ENCODE results near the gene SPATA45. TPM values are rescaled to one million over a fixed set of nuclear protein-coding genes. Genes with fewer than 3 reads are reported as not detected.
"Not testable (repeated sequence)": the region's sequence is repeated elsewhere in the genome, so short reads cannot be mapped to it uniquely, and the experiment has no call there.

The SPATA45 gene
- total RNA-seq, 1 experiment from 2014 or later = not detected

DNA sequence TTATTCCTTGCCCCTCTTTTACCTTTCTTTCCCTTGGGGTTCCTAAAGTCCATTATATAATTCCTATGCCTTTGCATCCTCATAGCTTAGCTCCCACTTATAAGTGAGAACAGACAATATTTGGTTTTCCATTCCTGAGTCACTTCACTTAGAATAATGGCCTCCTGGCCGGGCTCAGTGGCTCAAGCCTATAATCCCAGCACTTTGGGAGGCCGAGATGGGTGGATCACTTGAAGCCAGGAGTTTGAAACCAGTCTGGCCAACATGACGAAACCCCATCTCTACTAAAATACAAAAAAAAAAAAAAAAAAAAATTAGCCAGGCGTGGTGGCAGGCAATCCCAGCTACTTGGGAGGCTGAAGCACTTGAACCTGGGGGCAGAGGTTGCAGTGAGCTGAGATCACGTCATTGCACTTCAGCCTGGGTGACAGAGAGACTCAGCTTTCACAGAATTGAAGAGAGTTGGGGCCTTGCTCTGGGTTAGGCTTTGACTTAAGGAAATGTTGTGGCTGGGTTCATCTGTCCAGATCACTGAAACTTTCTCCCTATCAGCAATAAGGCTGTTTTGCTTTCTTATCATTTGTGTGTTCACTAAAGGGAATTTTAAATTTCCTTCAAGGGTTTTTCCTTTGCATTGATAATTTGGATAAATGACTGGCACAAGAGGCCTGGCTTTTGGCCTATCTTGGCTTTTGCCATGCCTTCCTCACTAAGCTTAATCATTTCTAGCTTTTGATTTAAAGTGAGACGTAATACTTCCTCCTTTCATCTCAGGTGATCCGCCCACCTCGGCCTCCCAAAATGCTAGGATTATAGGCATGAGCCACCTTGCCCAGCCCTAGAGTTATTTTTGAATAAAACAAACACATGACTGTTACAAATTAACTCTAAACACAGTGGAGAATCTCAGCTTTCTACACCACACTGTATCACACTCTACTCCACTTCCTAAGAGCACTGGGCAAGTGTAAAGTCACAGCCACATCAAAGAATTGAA, 13.9 kb downstream of the SPATA45 start:
- DNase-seq (ENCODE audit: low spot score); in situ Hi-C loops (cut with HindIII; ENCODE audit: low sequenced_read_pairs): not testable (repeated sequence)

- DNase-seq (ENCODE audit: low spot score) = no peak
- in situ Hi-C loops (cut with HindIII; ENCODE audit: low sequenced_read_pairs) = no loop called here
Observed at GRCh38 chr1:212828395-212828794, 19.1 kb downstream of the SPATA45 start.

DNA sequence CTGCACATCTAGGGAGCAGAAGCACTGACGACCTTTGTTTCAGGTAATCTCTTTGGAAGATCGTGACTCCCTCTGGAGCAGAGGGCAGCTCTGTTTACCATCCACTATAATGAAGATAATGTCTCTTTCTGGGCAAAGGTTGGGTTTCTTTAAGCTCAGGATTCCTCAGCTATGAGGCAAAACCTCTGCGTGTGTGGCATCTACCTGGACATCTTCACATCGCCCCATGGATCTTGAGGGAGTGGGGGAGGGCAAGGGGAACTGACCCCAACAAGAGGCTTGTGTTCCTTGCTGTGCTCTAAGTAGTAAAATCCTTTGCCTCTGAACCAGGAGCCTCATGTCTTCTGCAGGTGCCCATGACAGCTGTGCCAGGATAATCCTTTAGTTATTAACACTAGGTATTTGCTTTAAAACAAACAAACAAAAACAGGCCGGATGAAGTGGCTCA, 19.6 kb downstream of the SPATA45 start:
- in situ Hi-C loops (cut with HindIII; ENCODE audit: low sequenced_read_pairs) = no loop called here
- DNase-seq (ENCODE audit: low spot score) = no peak

- in situ Hi-C loops (cut with HindIII; ENCODE audit: low sequenced_read_pairs) = no loop called here
- DNase-seq (ENCODE audit: low spot score) = no peak
Observed at GRCh38 chr1:212827171-212827776, 20.2 kb downstream of the SPATA45 start.

- no peak for DNase-seq (ENCODE audit: low spot score)
- in situ Hi-C loops (cut with HindIII; ENCODE audit: low sequenced_read_pairs) = no loop called here
Observed at GRCh38 chr1:212825798-212826452, 21.5 kb downstream of the SPATA45 start.

- no peak for DNase-seq (ENCODE audit: low spot score)
- in situ Hi-C loops (cut with HindIII; ENCODE audit: low sequenced_read_pairs) = no loop called here
Observed at GRCh38 chr1:212824201-212824600, 23.2 kb downstream of the SPATA45 start.

GRCh38 chr1:212822956-212823355, 24.5 kb downstream of the SPATA45 start:
- in situ Hi-C loops (cut with HindIII; ENCODE audit: low sequenced_read_pairs) = no loop called here
- DNase-seq (ENCODE audit: low spot score) = no peak

GRCh38 chr1:212820969-212821368, 26.5 kb downstream of the SPATA45 start:
- DNase-seq (ENCODE audit: low spot score) = no peak
- in situ Hi-C loops (cut with HindIII; ENCODE audit: low sequenced_read_pairs) = no loop called here

- in situ Hi-C loops (cut with HindIII; ENCODE audit: low sequenced_read_pairs) = no loop called here
- DNase-seq (ENCODE audit: low spot score) = no peak
Observed at GRCh38 chr1:212819726-212820125, 27.7 kb downstream of the SPATA45 start.

DNA sequence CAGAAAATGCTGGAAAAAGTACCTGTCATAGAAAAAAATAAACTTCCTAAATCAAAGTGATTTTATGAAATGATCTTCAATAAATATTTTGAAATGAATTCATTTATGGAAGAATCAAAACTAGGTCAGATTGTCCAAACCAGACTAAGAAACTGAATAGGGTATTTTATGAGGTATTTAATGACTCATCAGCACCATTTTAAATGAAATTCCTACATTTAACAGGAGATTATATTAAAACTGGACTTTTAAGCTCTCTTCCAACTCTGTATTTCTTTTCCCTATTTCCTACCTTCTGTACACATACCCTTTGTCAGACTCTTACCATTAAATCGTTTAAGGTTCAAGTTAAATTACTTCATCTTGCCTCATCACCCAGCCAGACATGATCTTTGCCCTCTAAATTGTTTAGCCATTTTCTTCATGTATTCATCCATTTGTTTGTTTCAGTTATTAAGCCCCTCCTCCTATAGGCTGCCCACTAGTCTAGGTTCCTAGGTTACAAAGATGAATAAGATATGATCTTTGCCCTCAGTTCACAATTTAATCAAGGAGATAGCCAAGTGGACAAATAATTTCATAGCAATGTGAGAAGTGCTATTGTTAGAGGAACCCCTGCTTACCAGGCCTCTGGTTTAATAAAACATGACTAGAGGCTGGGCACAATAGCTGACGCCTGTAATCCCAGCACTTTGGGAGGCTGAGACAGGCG, 30.7 kb downstream of the SPATA45 start:
- in situ Hi-C loops (cut with HindIII; ENCODE audit: low sequenced_read_pairs) = no loop called here
- no peak for DNase-seq (ENCODE audit: low spot score)

- DNase-seq (ENCODE audit: low spot score) = peak; percentile 41
- in situ Hi-C loops (cut with HindIII; ENCODE audit: low sequenced_read_pairs) = no loop called here
Observed at GRCh38 chr1:212814537-212815334, 32.7 kb downstream of the SPATA45 start.

DNA sequence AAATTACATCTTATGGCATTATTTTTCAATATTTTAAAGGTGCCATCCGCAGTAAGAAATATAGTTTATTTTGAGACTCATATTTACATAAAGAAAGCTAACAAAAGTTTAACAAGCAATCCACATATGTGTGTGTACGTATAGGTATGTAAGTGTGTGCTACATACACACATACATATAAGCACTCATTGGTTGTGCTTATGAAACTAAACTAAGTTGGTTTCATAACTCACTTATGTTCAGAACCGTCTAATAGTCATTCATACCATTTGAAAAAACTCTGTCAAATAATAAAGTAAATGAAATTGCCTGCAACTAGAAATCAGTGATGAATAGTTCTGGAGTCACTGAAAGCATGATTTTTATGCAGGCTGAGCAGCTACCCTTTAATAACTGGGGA, 41.7 kb downstream of the SPATA45 start:
- in situ Hi-C loops (cut with HindIII; ENCODE audit: low sequenced_read_pairs) = no loop called here
- no peak for DNase-seq (ENCODE audit: low spot score)

DNA sequence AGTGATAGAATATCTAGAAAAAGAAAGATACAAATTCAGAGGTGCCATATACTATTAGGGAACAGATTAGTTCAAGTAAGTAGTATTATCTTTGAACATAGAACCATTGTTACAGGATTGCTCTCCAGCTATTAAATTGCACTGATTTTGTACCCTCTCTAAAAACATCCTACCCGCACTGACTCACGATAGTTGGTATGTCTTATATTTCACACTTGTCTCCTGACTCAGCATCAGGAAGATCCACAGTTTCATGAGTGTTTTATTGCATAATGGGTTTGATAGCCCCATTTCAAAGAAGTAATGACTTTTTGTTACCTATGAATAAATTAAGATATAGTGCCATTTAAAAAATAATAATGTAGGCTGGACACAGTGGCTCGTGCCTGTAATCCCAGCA, 49.8 kb downstream of the SPATA45 start:
- DNase-seq (ENCODE audit: low spot score) = no peak
- in situ Hi-C loops (cut with HindIII; ENCODE audit: low sequenced_read_pairs) = loop anchor here (25.0 kb wide), 1 partner anchor 335 kb away; no protein-coding TSS in a partner anchor

DNA sequence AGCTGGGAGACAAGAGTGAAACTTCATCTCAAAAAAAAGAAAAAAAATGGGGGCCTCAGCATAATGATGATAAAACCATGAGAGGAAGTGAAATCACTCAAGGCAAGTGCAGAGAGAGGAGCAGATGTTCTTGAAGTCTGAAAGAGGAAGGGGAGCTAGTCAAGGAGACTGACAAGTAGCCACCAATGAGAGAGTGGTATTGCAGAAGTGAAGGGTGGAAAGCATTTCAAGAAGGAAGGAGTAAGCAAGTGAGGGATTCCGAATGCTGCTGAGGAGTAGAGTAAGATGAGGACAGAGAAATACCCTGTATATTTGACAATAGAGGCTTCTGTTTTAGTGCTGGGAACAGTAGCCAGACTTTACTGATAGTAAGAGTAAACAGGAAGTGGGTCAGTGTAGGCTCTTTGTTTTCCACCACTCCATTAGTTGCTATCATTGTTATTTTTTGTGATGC, 52.9 kb downstream of the SPATA45 start:
- no peak for DNase-seq (ENCODE audit: low spot score)
- in situ Hi-C loops (cut with HindIII; ENCODE audit: low sequenced_read_pairs) = loop anchor here (25.0 kb wide), 1 partner anchor 332 kb away; no protein-coding TSS in a partner anchor

- DNase-seq (ENCODE audit: low spot score) = peak; percentile 13
- in situ Hi-C loops (cut with HindIII; ENCODE audit: low sequenced_read_pairs) = loop anchor here (25.0 kb wide), 1 partner anchor 330 kb away; no protein-coding TSS in a partner anchor
Observed at GRCh38 chr1:212792396-212792908, 55.0 kb downstream of the SPATA45 start.

- in situ Hi-C loops (cut with HindIII; ENCODE audit: low sequenced_read_pairs) = loop anchor here (25.0 kb wide), 1 partner anchor 330 kb away; no protein-coding TSS in a partner anchor
- peak; percentile 89 for DNase-seq (ENCODE audit: low spot score)
Observed at GRCh38 chr1:212791676-212792395, 55.6 kb downstream of the SPATA45 start, which contains the start of the genes NSL1 and TATDN3. TSS of gene NSL1 (minus strand) at chr1:212791777. CDS start at chr1:212791763, 14 bp downstream. TSS of gene TATDN3 (plus strand) at chr1:212791894. CDS start at chr1:212791922, 28 bp downstream.

DNA sequence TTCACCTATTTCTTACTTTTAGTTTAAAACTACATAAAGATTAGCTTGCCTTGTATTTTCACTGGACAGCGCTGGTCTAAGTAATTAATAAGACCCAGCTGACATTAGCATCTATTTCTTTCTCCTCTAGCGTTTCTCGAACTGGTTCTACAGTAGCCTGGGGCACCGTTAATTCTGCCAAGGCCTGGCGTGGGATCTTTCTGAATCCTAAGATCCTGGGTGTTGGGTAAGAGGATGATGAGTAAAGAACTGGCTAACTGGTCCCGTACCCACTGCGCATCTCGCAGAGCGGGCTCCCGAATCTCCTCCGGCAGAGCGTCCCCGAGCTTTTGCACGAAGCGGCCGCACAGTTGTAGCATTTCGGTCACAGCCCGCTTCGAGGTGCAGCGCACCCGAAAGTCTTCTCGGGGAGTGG, 56.2 kb downstream of the SPATA45 start:
- DNase-seq (ENCODE audit: low spot score) = no peak
- in situ Hi-C loops (cut with HindIII; ENCODE audit: low sequenced_read_pairs) = loop anchor here (25.0 kb wide), 1 partner anchor 329 kb away; no protein-coding TSS in a partner anchor
